Measurements from ENCODE around the gene SESN3.

- TF ChIP-seq YY1 (IDR thresholded peaks at IDR 0.05; ENCODE audit: insufficient read depth, insufficient read length) (no peak), SUZ12 (IDR thresholded peaks at IDR 0.05; ENCODE audit: extremely low read depth, insufficient read depth, insufficient read length) (no peak)
These were observed 18.4 kb downstream of the SESN3 start for GRCh38 chr11:95212609-95213008.
